SHP77 treated with DMSO at 0.1 percent for 48 hours (cell line): ENCODE results near the gene P2RX5.
A peak's percentile ranks its signal among the peaks of the same experiment; 100 is the strongest.
"Not testable (repeated sequence)": the region's sequence is repeated elsewhere in the genome, so short reads cannot be mapped to it uniquely, and the experiment has no call there.

ENCODE experiments used
- DNase-seq: peaks from one replicate; lab custom pipeline; 2025; lab: John Stamatoyannopoulos, UW

Gene P2RX5

GRCh38 chr17:3695723-3696411, at the start of gene P2RX5:
TSS of gene P2RX5 (minus strand) at chr17:3696155. CDS start at chr17:3696005, 150 bp downstream.
- no peak for DNase-seq

GRCh38 chr17:3745071-3745470, 49.1 kb upstream of the P2RX5 start:
- no peak for DNase-seq

- no peak for DNase-seq
These were observed 48.1 kb upstream of the P2RX5 start for GRCh38 chr17:3744014-3744413.

- no peak for DNase-seq
These were observed 44.7 kb upstream of the P2RX5 start for GRCh38 chr17:3740611-3741073.

GRCh38 chr17:3739422-3740124, 43.6 kb upstream of the P2RX5 start:
- DNase-seq, result no peak

- DNase-seq, result peak; percentile 9
These were observed 42.8 kb upstream of the P2RX5 start for GRCh38 chr17:3738562-3739295.

GRCh38 chr17:3735515-3735914, 39.6 kb upstream of the P2RX5 start:
- no peak for DNase-seq

GRCh38 chr17:3734911-3735276, 38.9 kb upstream of the P2RX5 start:
- not testable (repeated sequence) for DNase-seq

GRCh38 chr17:3732210-3732621, 36.3 kb upstream of the P2RX5 start:
- no peak for DNase-seq

GRCh38 chr17:3730881-3731429, 35.0 kb upstream of the P2RX5 start:
- DNase-seq, result no peak

- DNase-seq, result no peak
These were observed 33.9 kb upstream of the P2RX5 start for GRCh38 chr17:3729881-3730280.

GRCh38 chr17:3728099-3728498, 32.1 kb upstream of the P2RX5 start:
- DNase-seq, result not testable (repeated sequence)

GRCh38 chr17:3727041-3727440, 31.1 kb upstream of the P2RX5 start:
- DNase-seq, result no peak

GRCh38 chr17:3724378-3725077, 28.6 kb upstream of the P2RX5 start:
- DNase-seq, result no peak

GRCh38 chr17:3723556-3724377, 27.8 kb upstream of the P2RX5 start, which contains the start of gene HASPIN:
TSS of gene HASPIN (plus strand) at chr17:3723903. CDS start at chr17:3723936, 33 bp downstream.
- DNase-seq, result peak; percentile 88

GRCh38 chr17:3723188-3723555, 27.2 kb upstream of the P2RX5 start:
- no peak for DNase-seq

GRCh38 chr17:3722716-3723115, 26.8 kb upstream of the P2RX5 start:
- no peak for DNase-seq

- DNase-seq, result no peak
These were observed 23.3 kb upstream of the P2RX5 start for GRCh38 chr17:3719265-3719664.

- DNase-seq, result no peak
These were observed 22.2 kb upstream of the P2RX5 start for GRCh38 chr17:3718201-3718600.

GRCh38 chr17:3715296-3715695, 19.3 kb upstream of the P2RX5 start:
- DNase-seq, result no peak
